ENCODE results near the gene DPP10. TPM values are rescaled to one million over a fixed set of nuclear protein-coding genes. Genes with fewer than 3 reads are reported as not detected.

DPP10 gene
- total RNA-seq, 4 donors from 2014 or later = 1.9 to 8.3 (median 2.9) TPM

DNA sequence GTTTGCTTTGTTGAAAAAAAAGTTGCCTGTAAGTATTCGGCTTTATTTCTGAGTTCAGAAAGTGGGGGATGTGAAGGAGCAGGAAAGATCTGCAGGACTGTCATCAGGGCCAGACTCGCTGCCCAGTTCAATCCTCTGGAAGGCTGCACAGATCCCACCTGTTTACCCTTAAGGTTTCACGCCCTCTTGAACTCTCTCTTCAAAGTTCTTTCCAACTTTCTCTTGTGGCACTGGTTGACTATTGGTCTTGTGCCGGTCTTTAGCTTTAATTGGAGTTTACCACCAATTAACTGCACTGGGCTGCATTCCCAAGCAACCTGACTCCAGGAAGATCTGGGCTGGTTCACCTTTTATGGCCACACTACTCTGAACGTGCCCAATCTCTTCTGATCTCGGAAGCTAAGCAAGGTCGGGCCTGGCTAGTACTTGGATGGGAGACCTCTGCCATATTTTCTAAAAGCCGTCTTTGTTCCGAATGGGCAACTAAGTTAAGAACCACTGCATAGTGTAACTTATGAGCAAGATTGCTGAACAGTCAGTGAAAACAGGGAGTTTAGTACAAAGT is 495.0 kb downstream of the DPP10 start:
- no peak for DNase-seq
- H3K4me3 ChIP-seq = no peak overlapping the region
- no peaks in the 10 kb centered on the region for H3K4me1 ChIP-seq
- TF ChIP-seq POLR2A (IDR thresholded peaks at IDR 0.05) = no peak
- TF ChIP-seq, protein P1, sequence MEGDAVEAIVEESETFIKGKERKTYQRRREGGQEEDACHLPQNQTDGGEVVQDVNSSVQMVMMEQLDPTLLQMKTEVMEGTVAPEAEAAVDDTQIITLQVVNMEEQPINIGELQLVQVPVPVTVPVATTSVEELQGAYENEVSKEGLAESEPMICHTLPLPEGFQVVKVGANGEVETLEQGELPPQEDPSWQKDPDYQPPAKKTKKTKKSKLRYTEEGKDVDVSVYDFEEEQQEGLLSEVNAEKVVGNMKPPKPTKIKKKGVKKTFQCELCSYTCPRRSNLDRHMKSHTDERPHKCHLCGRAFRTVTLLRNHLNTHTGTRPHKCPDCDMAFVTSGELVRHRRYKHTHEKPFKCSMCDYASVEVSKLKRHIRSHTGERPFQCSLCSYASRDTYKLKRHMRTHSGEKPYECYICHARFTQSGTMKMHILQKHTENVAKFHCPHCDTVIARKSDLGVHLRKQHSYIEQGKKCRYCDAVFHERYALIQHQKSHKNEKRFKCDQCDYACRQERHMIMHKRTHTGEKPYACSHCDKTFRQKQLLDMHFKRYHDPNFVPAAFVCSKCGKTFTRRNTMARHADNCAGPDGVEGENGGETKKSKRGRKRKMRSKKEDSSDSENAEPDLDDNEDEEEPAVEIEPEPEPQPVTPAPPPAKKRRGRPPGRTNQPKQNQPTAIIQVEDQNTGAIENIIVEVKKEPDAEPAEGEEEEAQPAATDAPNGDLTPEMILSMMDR (IDR thresholded peaks at IDR 0.05) = no peak
- no peak overlapping the region for H3K27ac ChIP-seq
- H3K36me3 ChIP-seq = no peaks in the 10 kb centered on the region
- H3K27me3 ChIP-seq = no peaks in the 10 kb centered on the region
- no peaks in the 10 kb centered on the region for H3K9me3 ChIP-seq

- no peak overlapping the region for H3K27ac ChIP-seq
- H3K27me3 ChIP-seq = no peaks in the 10 kb centered on the region
- no peak for DNase-seq
- H3K4me3 ChIP-seq = no peak overlapping the region
- no peaks in the 10 kb centered on the region for H3K4me1 ChIP-seq
- no peaks in the 10 kb centered on the region for H3K36me3 ChIP-seq
- TF ChIP-seq, protein P1 (IDR thresholded peaks at IDR 0.05) = no peak
- TF ChIP-seq POLR2A (IDR thresholded peaks at IDR 0.05) = no peak
- H3K9me3 ChIP-seq = no peaks in the 10 kb centered on the region
Observed at GRCh38 chr2:114940785-114941458, 498.5 kb downstream of the DPP10 start.

GRCh38 chr2:114949228-114949804 is 506.9 kb downstream of the DPP10 start:
- H3K27ac ChIP-seq = no peak overlapping the region
- no peaks in the 10 kb centered on the region for H3K9me3 ChIP-seq
- no peaks in the 10 kb centered on the region for H3K36me3 ChIP-seq
- no peaks in the 10 kb centered on the region for H3K4me1 ChIP-seq
- TF ChIP-seq, protein P1 (IDR thresholded peaks at IDR 0.05) = no peak
- no peak for TF ChIP-seq POLR2A (IDR thresholded peaks at IDR 0.05)
- no peak overlapping the region for H3K4me3 ChIP-seq
- no peak for DNase-seq
- H3K27me3 ChIP-seq = no peaks in the 10 kb centered on the region

GRCh38 chr2:114960389-114960788 is 517.9 kb downstream of the DPP10 start:
- no peak for TF ChIP-seq POLR2A (IDR thresholded peaks at IDR 0.05)
- TF ChIP-seq, protein P1 (IDR thresholded peaks at IDR 0.05) = no peak
- no peaks in the 10 kb centered on the region for H3K36me3 ChIP-seq
- no peak for DNase-seq
- H3K4me1 ChIP-seq = no peaks in the 10 kb centered on the region
- no peaks in the 10 kb centered on the region for H3K9me3 ChIP-seq
- H3K27ac ChIP-seq = no peak overlapping the region
- H3K4me3 ChIP-seq = no peak overlapping the region
- no peaks in the 10 kb centered on the region for H3K27me3 ChIP-seq

DNA sequence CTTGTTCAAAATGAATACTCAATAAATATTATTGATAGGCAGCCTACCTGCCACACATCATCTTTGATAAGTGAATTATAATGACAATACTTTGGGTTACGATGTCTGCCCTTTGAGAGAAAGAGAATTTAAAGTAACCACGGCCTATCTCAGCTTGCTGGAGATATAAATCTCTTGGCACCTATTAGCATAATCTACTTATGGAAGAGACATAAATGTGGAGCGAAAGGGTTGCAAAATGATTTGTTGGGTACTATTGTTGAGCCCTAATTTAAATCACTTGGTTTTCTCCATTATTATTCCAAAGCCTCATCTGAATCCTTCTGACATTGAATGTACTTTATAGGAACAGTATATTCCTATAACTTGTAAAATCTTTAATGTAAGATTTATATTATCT is 520.1 kb downstream of the DPP10 start:
- Histone ChIP-seq H3K9me3 (no peaks in the 10 kb centered on the region), H3K4me1 (no peaks in the 10 kb centered on the region), H3K36me3 (no peaks in the 10 kb centered on the region), H3K4me3 (no peak overlapping the region), H3K27me3 (no peaks in the 10 kb centered on the region), H3K27ac (no peak overlapping the region)
- DNase-seq = no peak
- TF ChIP-seq POLR2A (IDR thresholded peaks at IDR 0.05) = no peak
- TF ChIP-seq, protein P1 (IDR thresholded peaks at IDR 0.05) = no peak
